GM23338 (cell line): ENCODE measurements around the gene CDCP1.

Experiments
- CREB1 ChIP-seq: fragments of 250-450 bp; sonication (Bioruptor Pico); IDR thresholded peaks from 2 replicates; pipeline ENCODE4 v1.5.0; 2020; ENCODE audit warnings: low read depth, mild to moderate bottlenecking, moderate library complexity
- CTCF ChIP-seq, 2 experiments: fragments of 200-600 bp in 1 of 2; sonication (generic) in 1 of 2; conservative IDR thresholded peaks; 2 replicates each; pipeline versions ENCODE4 v1.5.1 to v1.6.1; 2016 to 2017; ENCODE audit warnings: antibody characterized with exemption in 2 of 2, low read depth in 2 of 2, mild to moderate bottlenecking in 2 of 2, moderate library complexity in 1 of 2
- EZH2 ChIP-seq: fragments of 200-600 bp; sonication (generic); IDR thresholded peaks from one replicate; pipeline ENCODE4 v1.8.0; 2017; ENCODE audit warnings: antibody characterized with exemption, mild to moderate bottlenecking, low read depth; ENCODE audit not compliant: unreplicated experiment
- EZH2phosphoT487 ChIP-seq: fragments of 200-600 bp; sonication (generic); IDR thresholded peaks from one replicate; pipeline ENCODE4 v1.8.1; 2018; ENCODE audit warnings: antibody characterized with exemption; ENCODE audit not compliant: unreplicated experiment
- POLR2AphosphoS5 ChIP-seq: IDR thresholded peaks from 2 replicates; pipeline ENCODE4 v1.6.1; 2016; ENCODE audit warnings: antibody characterized with exemption, low read depth
- REST ChIP-seq: IDR thresholded peaks from one replicate; pipeline ENCODE4 v1.6.1; 2018; ENCODE audit warnings: antibody characterized with exemption; ENCODE audit not compliant: unreplicated experiment
- ZNF114 ChIP-seq: fragments of 250-450 bp; sonication (Bioruptor Pico); IDR thresholded peaks from 2 replicates; pipeline ENCODE4 v1.5.0; 2020; ENCODE audit warnings: mild to moderate bottlenecking, moderate library complexity
- ZNF331 ChIP-seq: fragments of 250-450 bp; sonication (Bioruptor Pico); IDR thresholded peaks from 2 replicates; pipeline ENCODE4 v1.5.0; 2020; ENCODE audit warnings: low read depth, mild to moderate bottlenecking, moderate library complexity
- ZNF462 ChIP-seq: fragments of 250-450 bp; sonication (Bioruptor Pico); IDR thresholded peaks from 2 replicates; pipeline ENCODE4 v1.5.0; 2020; ENCODE audit warnings: mild to moderate bottlenecking, moderate library complexity

GRCh38 chr3:45145681-45146614 is at the start of gene CDCP1:
- TF ChIP-seq CTCF (conservative IDR thresholded peaks at IDR 0.05; ENCODE audit: low read depth in 2 of 2) (no peak), REST (no peak), EZH2phosphoT487 (no peak), ZNF114 (no peak), POLR2AphosphoS5 (peak; percentile 83), EZH2 (peak; percentile 41), ZNF462 (CRISPR knock-in tag) (no peak), CREB1 (CRISPR knock-in tag) (0 out of 2 replicates have a peak, but pooled peaks have one; percentile 35), ZNF331 (CRISPR knock-in tag) (no peak)
